ENCODE data around the gene SEMA5B.

SEMA5B gene

DNA sequence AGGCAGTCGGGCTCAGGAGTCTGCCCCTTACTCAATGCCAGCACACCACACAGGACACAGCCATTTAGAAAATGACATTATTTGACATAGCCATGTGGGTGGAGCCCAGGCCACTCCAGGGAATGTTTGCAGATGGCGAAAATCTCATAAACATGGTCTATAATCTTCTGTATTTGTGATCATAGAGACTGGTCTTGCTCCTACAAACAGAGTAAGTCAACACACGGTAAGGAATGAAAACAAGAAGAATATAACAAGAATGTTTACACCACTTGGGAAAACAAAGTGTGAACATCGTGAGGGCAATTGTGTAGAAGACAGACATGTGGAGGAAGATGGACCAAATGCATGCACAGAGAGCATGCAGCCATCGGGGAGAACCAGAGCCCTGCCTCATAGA, 68.2 kb downstream of the SEMA5B start:
- H3K4me2 ChIP-seq (ENCODE audit: low read depth, low read length, poor library complexity, severe bottlenecking) = no peak overlapping the region
- no peak overlapping the region for H3K4me3 ChIP-seq (ENCODE audit: insufficient read depth, low read length, poor library complexity, severe bottlenecking)
- H3K9ac ChIP-seq (ENCODE audit: low read length) = no peak overlapping the region
- no peak overlapping the region for H3K27ac ChIP-seq (ENCODE audit: low read depth, low read length)
- H3K36me3 ChIP-seq (ENCODE audit: low read length) = no peaks in the 10 kb centered on the region
- no peaks in the 10 kb centered on the region for H3K27me3 ChIP-seq (ENCODE audit: low read length)
- no peak overlapping the region for H2AFZ ChIP-seq (ENCODE audit: low read depth, low read length, severe bottlenecking)
- no peaks in the 10 kb centered on the region for H3K79me2 ChIP-seq (ENCODE audit: insufficient read depth, low read length)
- TF ChIP-seq EZH2phosphoT487 (conservative IDR thresholded peaks at IDR 0.05; ENCODE audit: low read length) = no peak
- TF ChIP-seq, protein P1, sequence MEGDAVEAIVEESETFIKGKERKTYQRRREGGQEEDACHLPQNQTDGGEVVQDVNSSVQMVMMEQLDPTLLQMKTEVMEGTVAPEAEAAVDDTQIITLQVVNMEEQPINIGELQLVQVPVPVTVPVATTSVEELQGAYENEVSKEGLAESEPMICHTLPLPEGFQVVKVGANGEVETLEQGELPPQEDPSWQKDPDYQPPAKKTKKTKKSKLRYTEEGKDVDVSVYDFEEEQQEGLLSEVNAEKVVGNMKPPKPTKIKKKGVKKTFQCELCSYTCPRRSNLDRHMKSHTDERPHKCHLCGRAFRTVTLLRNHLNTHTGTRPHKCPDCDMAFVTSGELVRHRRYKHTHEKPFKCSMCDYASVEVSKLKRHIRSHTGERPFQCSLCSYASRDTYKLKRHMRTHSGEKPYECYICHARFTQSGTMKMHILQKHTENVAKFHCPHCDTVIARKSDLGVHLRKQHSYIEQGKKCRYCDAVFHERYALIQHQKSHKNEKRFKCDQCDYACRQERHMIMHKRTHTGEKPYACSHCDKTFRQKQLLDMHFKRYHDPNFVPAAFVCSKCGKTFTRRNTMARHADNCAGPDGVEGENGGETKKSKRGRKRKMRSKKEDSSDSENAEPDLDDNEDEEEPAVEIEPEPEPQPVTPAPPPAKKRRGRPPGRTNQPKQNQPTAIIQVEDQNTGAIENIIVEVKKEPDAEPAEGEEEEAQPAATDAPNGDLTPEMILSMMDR (IDR thresholded peaks at IDR 0.05; ENCODE audit: insufficient read depth, low read length, poor library complexity, severe bottlenecking) = no peak
- H3K9me3 ChIP-seq (ENCODE audit: insufficient read depth, low read length) = no peaks in the 10 kb centered on the region
- no peaks in the 10 kb centered on the region for H4K20me1 ChIP-seq (ENCODE audit: low read depth, low read length)
- no peaks in the 10 kb centered on the region for H3K9me2 ChIP-seq (replicated peaks; ENCODE audit: insufficient read depth, low read length)
- no peaks in the 10 kb centered on the region for H3F3A ChIP-seq (ENCODE audit: insufficient read depth)

DNA sequence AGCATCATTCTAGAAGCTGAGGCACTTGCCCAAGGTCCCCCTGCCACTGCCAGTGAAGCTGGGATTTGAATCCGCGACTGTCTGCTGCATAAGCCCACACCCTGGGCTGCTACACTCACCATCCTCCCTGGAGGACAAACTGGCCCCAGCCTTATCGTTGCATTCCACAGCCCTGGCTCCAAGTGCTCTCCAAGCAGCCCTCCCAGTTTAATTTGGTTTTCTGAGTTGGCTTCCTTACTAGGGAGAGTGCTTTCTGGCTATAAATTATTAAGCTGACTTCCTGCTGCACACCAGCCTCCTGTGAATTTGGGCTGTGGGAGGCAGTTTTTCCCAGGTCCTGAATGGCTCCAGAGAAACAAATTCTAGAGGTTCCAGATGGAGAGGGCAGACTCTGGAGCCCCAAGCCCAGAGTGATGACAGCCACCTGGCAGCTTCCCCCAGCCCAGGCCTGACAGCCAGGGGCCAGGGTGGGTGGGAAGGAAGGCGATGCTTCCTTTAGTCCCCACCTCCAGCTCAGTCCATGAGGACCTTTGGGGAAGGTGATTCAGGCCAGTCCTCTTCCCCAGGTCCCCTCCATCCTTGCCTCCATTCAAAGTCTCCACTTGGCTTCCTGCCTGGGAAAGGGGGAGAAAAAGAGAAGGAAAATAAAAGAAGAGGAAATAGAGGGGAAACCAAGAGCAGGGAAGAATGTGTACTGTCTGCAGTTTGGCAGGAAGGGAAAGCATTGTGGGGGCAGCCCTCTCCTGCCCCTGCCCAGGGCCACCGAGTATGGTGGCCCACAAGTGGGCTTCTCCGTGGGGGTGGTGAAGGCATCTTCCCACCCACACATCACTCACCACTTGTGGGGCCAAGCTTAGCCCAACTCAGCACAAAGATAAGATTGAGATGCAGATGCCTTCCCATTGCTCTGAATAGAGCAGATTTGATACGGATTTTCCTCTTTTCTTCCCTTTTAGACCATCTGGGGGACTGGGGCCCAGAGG, 69.6 kb downstream of the SEMA5B start:
- Histone ChIP-seq H2AFZ (ENCODE audit: low read depth, low read length, severe bottlenecking) (no peak overlapping the region), H3K9me2 (replicated peaks; ENCODE audit: insufficient read depth, low read length) (no peaks in the 10 kb centered on the region), H3K36me3 (ENCODE audit: low read length) (no peaks in the 10 kb centered on the region), H3K9ac (ENCODE audit: low read length) (no peak overlapping the region), H3K79me2 (ENCODE audit: insufficient read depth, low read length) (no peaks in the 10 kb centered on the region), H4K20me1 (ENCODE audit: low read depth, low read length) (no peaks in the 10 kb centered on the region), H3K27ac (ENCODE audit: low read depth, low read length) (no peak overlapping the region), H3K27me3 (ENCODE audit: low read length) (no peaks in the 10 kb centered on the region), H3K4me2 (ENCODE audit: low read depth, low read length, poor library complexity, severe bottlenecking) (no peak overlapping the region), H3K4me3 (ENCODE audit: insufficient read depth, low read length, poor library complexity, severe bottlenecking) (no peak overlapping the region), H3K9me3 (ENCODE audit: insufficient read depth, low read length) (no peaks in the 10 kb centered on the region), H3F3A (ENCODE audit: insufficient read depth) (no peaks in the 10 kb centered on the region)
- TF ChIP-seq, protein P1 (IDR thresholded peaks at IDR 0.05; ENCODE audit: insufficient read depth, low read length, poor library complexity, severe bottlenecking) = no peak
- TF ChIP-seq EZH2phosphoT487 (conservative IDR thresholded peaks at IDR 0.05; ENCODE audit: low read length) = no peak

GRCh38 chr3:122956693-122957455, 70.7 kb downstream of the SEMA5B start:
- Histone ChIP-seq H3K4me3 (ENCODE audit: insufficient read depth, low read length, poor library complexity, severe bottlenecking) (no peak overlapping the region), H3K9me3 (ENCODE audit: insufficient read depth, low read length) (no peaks in the 10 kb centered on the region), H3K9me2 (replicated peaks; ENCODE audit: insufficient read depth, low read length) (no peaks in the 10 kb centered on the region), H3K36me3 (ENCODE audit: low read length) (no peaks in the 10 kb centered on the region), H4K20me1 (ENCODE audit: low read depth, low read length) (no peaks in the 10 kb centered on the region), H3K27ac (ENCODE audit: low read depth, low read length) (no peak overlapping the region), H3K27me3 (ENCODE audit: low read length) (no peaks in the 10 kb centered on the region), H3K4me2 (ENCODE audit: low read depth, low read length, poor library complexity, severe bottlenecking) (no peak overlapping the region), H3K79me2 (ENCODE audit: insufficient read depth, low read length) (no peaks in the 10 kb centered on the region), H2AFZ (ENCODE audit: low read depth, low read length, severe bottlenecking) (no peak overlapping the region), H3F3A (ENCODE audit: insufficient read depth) (no peaks in the 10 kb centered on the region), H3K9ac (ENCODE audit: low read length) (no peak overlapping the region)
- TF ChIP-seq, protein P1 (IDR thresholded peaks at IDR 0.05; ENCODE audit: insufficient read depth, low read length, poor library complexity, severe bottlenecking) = no peak
- TF ChIP-seq EZH2phosphoT487 (conservative IDR thresholded peaks at IDR 0.05; ENCODE audit: low read length) = no peak
